ENCODE results near the gene DNAJA3.

DNA sequence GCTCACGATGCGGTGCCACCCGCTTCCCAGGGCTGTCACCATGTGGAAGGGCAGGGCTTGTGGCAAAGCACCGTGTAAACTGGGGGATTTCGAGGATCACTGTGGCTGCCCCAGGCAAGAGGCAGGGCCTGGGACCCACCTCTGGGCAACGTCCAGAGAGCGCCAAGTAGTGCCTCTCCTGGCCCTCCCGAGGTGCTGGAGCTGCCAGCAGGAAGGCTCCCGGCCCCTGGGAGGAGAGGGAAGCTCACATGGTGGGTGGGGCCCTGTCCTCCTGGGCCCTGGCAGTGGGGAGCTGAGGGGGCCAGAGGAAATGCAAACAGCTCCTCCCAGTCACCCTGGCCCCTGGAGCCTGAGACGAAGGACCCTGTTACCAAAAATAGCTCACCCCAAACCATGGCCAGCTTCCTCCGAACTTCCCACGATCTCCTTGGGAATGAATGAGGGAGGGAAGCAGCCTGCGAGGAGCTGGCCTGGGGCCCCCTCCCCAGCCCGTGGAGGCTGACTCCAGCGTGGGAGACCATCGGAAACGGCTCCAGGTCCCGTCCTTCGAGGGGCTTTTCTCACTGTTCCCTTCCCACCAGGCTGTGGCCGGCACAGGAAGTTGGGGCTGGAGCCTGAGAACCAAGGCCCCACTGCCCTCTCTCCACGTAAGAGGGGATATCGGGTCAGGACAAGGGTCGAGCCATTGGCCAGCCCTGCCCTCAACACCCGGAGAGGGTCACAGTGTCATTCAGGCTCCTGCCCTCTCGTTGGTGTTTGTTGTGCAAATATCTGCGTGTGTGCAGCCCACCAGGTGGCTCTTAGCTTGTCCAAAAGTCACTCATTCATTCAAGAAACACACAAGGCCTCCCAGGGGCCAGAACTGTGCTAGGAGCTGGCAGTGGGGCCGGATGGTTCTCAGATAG is 36.4 kb upstream of the DNAJA3 start:
- TF ChIP-seq CTBP1 (IDR thresholded peaks at IDR 0.05; ENCODE audit: borderline replicate concordance) (no peak), L3MBTL2 (conservative IDR thresholded peaks at IDR 0.05) (no peak), LEF1 (IDR thresholded peaks at IDR 0.05; ENCODE audit: borderline replicate concordance) (no peak), SP1 (IDR thresholded peaks at IDR 0.05) (no peak), BHLHE40 (IDR thresholded peaks at IDR 0.05; ENCODE audit: borderline replicate concordance) (no peak), SUZ12 (IDR thresholded peaks at IDR 0.05) (no peak), FOXK2 (IDR thresholded peaks at IDR 0.05) (no peak), FOXM1 (IDR thresholded peaks at IDR 0.05; ENCODE audit: borderline replicate concordance) (no peak), ZNF384 (IDR thresholded peaks at IDR 0.05) (no peak), NFRKB (IDR thresholded peaks at IDR 0.05) (no peak)
- TF ChIP-seq, protein P1, sequence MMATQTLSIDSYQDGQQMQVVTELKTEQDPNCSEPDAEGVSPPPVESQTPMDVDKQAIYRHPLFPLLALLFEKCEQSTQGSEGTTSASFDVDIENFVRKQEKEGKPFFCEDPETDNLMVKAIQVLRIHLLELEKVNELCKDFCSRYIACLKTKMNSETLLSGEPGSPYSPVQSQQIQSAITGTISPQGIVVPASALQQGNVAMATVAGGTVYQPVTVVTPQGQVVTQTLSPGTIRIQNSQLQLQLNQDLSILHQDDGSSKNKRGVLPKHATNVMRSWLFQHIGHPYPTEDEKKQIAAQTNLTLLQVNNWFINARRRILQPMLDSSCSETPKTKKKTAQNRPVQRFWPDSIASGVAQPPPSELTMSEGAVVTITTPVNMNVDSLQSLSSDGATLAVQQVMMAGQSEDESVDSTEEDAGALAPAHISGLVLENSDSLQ (IDR thresholded peaks at IDR 0.05) = no peak
